Panc1 (cell line): ENCODE results near the gene NCK2. TPM values are rescaled to one million over a fixed set of nuclear protein-coding genes. Genes with fewer than 3 reads are reported as not detected.

ENCODE experiments used
- ATAC-seq: fragments of 200-7000 bp; cut with Tn5 transposase; 2 replicates; pipeline ENCODE4 v1.9.1; 2020; ENCODE audit warnings: mild to moderate bottlenecking, moderate library complexity
- BruUV-seq: library from RNA; stranded (reverse); fragments of 400-500 nt; replicated peaks from 2 replicates; lab custom pipeline; 2021; lab: Mats Ljungman, UMichigan
- CTCF ChIA-PET: fragments of 300-600 bp; sonication (Branson Sonifier 250); formaldehyde crosslinking; loops from one replicate; lab custom pipeline; 2022; ENCODE audit warnings: antibody characterized with exemption; lab: Charles Lee
- POLR2A ChIA-PET: fragments of 300-600 bp; sonication (Branson Sonifier 250); formaldehyde crosslinking; loops from one replicate; lab custom pipeline; 2022; ENCODE audit warnings: antibody characterized with exemption; lab: Charles Lee
- DNase-seq: peaks from one replicate; pipeline ENCODE4 v3.0.0-alpha.2; 2010; ENCODE audit warnings: low read depth, low spot score
- H3K27ac ChIP-seq: 2 replicates; pipeline ENCODE4 v1.5.1; 2011; ENCODE audit warnings: mild to moderate bottlenecking, low read length, inconsistent platforms
- H3K27me3 ChIP-seq: fragments of 200-500 bp; sonication (Bioruptor generic); 2 replicates; pipeline ENCODE4 v1.6.0; 2014; ENCODE audit warnings: low read length, inconsistent platforms; ENCODE audit not compliant: control insufficient read depth, insufficient read depth
- H3K36me3 ChIP-seq: fragments of 200-500 bp; sonication (Bioruptor generic); 2 replicates; pipeline ENCODE4 v1.5.1; 2014; ENCODE audit warnings: inconsistent platforms, mild to moderate bottlenecking, low read length, moderate library complexity; ENCODE audit not compliant: control insufficient read depth, insufficient read depth
- H3K4me1 ChIP-seq: 2 replicates; pipeline ENCODE4 v1.5.1; 2011; ENCODE audit warnings: inconsistent platforms, mild to moderate bottlenecking, low read length, moderate library complexity; ENCODE audit not compliant: control insufficient read depth, insufficient read depth
- H3K4me3 ChIP-seq, 2 experiments: 2 replicates each; pipeline ENCODE4 v1.5.1; 2011 to 2012; ENCODE audit warnings: low read depth in 2 of 2, low read length in 2 of 2, mild to moderate bottlenecking in 2 of 2, inconsistent platforms in 1 of 2, moderate library complexity in 1 of 2
- H3K9me3 ChIP-seq: fragments of 200-500 bp; sonication (Bioruptor generic); 2 replicates; pipeline ENCODE4 v1.5.1; 2014; ENCODE audit warnings: low read depth, mild to moderate bottlenecking, inconsistent platforms, low read length, moderate library complexity; ENCODE audit not compliant: control insufficient read depth, insufficient read depth
- POLR2AphosphoS5 ChIP-seq: IDR thresholded peaks from 2 replicates; pipeline ENCODE4 v1.6.1; 2012; ENCODE audit warnings: mild to moderate bottlenecking, low read depth, low read length, moderate library complexity
- SIN3A ChIP-seq: IDR thresholded peaks from 2 replicates; pipeline ENCODE4 v1.6.1; 2012; ENCODE audit warnings: low read depth, mild to moderate bottlenecking, low read length, moderate library complexity, borderline replicate concordance; ENCODE audit not compliant: insufficient read depth
- TCF7L2 ChIP-seq: IDR thresholded peaks from 2 replicates; pipeline ENCODE4 v1.6.1; 2011; ENCODE audit warnings: mild to moderate bottlenecking, low read depth, low read length, inconsistent platforms
- in situ Hi-C: cut with HindIII; loops from 2 replicates; pipeline ENCODE4 v1.10.0; 2016; ENCODE audit warnings: low sequenced_read_pairs, low pct_unique_long_range_greater_than_20kb
- intact Hi-C: fragments of 100-400 bp; cut with micrococcal nuclease; formaldehyde crosslinking; loops from one replicate; pipeline ENCODE4 v1.10.0; 2022; ENCODE audit not compliant: unreplicated experiment
- total RNA-seq: library from RNA; stranded (reverse); gene quantifications from one replicate; pipeline ENCODE4 v1.2.1, GENCODE V29; 2021; ENCODE audit not compliant: unreplicated experiment
- TF ChIP-seq, protein P1 (sequence below), 2 experiments: IDR thresholded peaks; 2 replicates each; pipeline ENCODE4 v1.6.1; 2011 to 2012; ENCODE audit warnings: low read depth in 2 of 2, control low read depth in 1 of 2, low read length in 1 of 2, mild to moderate bottlenecking in 1 of 2, moderate library complexity in 1 of 2; ENCODE audit not compliant: insufficient read depth in 1 of 2
- TF ChIP-seq, protein P2 (sequence below): fragments of 450-650 bp; IDR thresholded peaks from 2 replicates; pipeline ENCODE4 v1.5.1; 2017; ENCODE audit warnings: mild to moderate bottlenecking

The NCK2 gene
- total RNA-seq, 1 experiment from 2014 or later = 60.7 TPM

DNA sequence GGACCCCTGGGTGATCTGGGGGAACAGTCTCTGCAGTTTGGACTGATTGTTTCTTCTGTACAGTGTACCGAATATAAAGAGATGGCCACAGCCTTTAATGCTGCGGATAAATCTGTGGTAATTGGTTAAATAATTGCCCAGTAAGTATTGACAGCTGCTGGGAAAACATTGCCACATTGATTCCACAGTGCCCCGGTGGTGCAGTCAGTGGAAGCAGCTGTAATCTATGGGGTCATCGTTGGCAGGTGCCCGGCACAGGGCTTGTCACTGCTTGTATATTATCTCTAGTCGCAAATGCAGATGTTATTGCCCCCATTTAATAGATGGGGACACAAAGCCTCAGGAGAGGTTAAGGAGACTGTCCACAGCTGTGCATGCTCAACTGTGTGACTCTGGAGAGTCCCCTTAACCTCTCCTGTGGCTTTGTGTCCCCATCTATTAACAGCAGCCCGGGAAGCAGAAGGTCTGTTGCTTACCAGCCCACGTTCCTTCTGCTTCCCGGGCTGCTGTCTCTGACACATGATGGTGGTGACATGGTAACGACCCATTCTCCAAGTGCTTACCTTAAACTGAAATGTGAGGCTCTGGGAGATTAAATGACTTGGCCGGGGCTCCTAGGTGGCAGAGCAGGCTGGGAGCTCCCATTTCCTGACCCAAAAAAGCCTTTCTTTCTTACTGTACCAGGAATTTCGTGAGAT is 76.9 kb downstream of the NCK2 start:
- TF ChIP-seq POLR2AphosphoS5 = no peak
- TF ChIP-seq, protein P1, sequence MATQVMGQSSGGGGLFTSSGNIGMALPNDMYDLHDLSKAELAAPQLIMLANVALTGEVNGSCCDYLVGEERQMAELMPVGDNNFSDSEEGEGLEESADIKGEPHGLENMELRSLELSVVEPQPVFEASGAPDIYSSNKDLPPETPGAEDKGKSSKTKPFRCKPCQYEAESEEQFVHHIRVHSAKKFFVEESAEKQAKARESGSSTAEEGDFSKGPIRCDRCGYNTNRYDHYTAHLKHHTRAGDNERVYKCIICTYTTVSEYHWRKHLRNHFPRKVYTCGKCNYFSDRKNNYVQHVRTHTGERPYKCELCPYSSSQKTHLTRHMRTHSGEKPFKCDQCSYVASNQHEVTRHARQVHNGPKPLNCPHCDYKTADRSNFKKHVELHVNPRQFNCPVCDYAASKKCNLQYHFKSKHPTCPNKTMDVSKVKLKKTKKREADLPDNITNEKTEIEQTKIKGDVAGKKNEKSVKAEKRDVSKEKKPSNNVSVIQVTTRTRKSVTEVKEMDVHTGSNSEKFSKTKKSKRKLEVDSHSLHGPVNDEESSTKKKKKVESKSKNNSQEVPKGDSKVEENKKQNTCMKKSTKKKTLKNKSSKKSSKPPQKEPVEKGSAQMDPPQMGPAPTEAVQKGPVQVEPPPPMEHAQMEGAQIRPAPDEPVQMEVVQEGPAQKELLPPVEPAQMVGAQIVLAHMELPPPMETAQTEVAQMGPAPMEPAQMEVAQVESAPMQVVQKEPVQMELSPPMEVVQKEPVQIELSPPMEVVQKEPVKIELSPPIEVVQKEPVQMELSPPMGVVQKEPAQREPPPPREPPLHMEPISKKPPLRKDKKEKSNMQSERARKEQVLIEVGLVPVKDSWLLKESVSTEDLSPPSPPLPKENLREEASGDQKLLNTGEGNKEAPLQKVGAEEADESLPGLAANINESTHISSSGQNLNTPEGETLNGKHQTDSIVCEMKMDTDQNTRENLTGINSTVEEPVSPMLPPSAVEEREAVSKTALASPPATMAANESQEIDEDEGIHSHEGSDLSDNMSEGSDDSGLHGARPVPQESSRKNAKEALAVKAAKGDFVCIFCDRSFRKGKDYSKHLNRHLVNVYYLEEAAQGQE (IDR thresholded peaks at IDR 0.05; ENCODE audit: insufficient read depth in 1 of 2, low read depth in 2 of 2, low read length in 1 of 2) = no peak
- TF ChIP-seq TCF7L2 = no peak
- Histone ChIP-seq H3K9me3 (no peaks in the 10 kb centered on the region), H3K36me3 (no peaks in the 10 kb centered on the region; the same call in 1 of the 2 replicates), H3K4me3 (no peak overlapping the region), H3K27me3 (no peaks in the 10 kb centered on the region), H3K27ac (no peak overlapping the region), H3K4me1 (no peaks in the 10 kb centered on the region)
- in situ Hi-C loops (no loop called here), intact Hi-C loops (no loop called here)
- ChIA-PET CTCF (no interaction called here), POLR2A (no interaction called here)
- BruUV-seq = no TSS peak
- no peak for ATAC-seq
- DNase-seq = no peak

DNA sequence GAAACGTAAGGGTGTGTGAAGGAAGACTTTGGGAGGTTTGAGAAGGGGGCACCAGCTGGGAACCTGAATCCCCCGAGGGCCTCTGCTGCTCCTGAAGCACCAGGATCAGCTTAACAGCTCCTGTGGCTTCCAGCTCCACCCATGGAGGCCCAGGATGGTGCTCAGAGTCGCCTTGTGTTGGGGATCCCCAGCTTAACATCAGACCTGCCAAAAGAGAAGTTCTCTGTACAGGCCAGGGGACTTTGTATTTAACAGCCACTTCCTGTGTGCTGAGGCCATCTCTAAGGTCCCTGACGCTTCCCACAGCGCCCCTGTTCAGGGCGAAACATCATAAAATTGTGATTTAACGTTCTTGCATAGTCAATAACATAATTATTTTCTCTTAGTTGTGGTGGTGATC is 77.5 kb downstream of the NCK2 start:
- intact Hi-C loops (no loop called here), in situ Hi-C loops (no loop called here)
- BruUV-seq = no TSS peak
- Histone ChIP-seq H3K36me3 (no peaks in the 10 kb centered on the region; the same call in 1 of the 2 replicates), H3K27ac (no peak overlapping the region), H3K9me3 (no peaks in the 10 kb centered on the region), H3K4me3 (no peak overlapping the region), H3K4me1 (no peaks in the 10 kb centered on the region), H3K27me3 (no peaks in the 10 kb centered on the region)
- ATAC-seq (no peak), DNase-seq (no peak)
- POLR2A ChIA-PET = no interaction called here
- no peak for TF ChIP-seq SIN3A
- TF ChIP-seq TCF7L2 = no peak
- TF ChIP-seq, protein P1 (IDR thresholded peaks at IDR 0.05; ENCODE audit: insufficient read depth in 1 of 2, low read depth in 2 of 2, low read length in 1 of 2) = no peak
- TF ChIP-seq POLR2AphosphoS5 = no peak
- TF ChIP-seq, protein P2, sequence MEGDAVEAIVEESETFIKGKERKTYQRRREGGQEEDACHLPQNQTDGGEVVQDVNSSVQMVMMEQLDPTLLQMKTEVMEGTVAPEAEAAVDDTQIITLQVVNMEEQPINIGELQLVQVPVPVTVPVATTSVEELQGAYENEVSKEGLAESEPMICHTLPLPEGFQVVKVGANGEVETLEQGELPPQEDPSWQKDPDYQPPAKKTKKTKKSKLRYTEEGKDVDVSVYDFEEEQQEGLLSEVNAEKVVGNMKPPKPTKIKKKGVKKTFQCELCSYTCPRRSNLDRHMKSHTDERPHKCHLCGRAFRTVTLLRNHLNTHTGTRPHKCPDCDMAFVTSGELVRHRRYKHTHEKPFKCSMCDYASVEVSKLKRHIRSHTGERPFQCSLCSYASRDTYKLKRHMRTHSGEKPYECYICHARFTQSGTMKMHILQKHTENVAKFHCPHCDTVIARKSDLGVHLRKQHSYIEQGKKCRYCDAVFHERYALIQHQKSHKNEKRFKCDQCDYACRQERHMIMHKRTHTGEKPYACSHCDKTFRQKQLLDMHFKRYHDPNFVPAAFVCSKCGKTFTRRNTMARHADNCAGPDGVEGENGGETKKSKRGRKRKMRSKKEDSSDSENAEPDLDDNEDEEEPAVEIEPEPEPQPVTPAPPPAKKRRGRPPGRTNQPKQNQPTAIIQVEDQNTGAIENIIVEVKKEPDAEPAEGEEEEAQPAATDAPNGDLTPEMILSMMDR = no peak
- CTCF ChIA-PET = no interaction called here
